ENCODE data around the gene COL6A3.

Gene COL6A3

DNA sequence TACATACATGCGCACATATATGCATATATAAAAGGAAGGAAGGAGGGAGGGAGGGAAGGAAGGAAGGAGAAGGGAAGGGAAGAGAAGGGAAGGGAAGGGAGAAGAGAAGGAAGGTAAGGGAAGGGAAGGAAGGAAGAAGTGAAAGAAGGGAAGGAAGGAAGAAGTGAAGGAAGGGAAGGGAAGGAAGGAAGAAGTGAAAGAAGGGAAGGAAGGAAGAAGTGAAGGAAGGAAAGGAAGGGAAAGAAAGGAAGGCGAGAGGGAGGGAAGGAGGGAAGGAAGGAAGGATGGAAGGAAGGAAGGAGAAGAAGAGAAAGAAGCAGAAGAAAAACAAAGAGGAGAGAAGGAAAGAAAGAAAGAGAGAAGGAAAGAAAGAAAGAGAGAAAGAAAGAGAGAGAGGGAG lies 16.9 kb downstream of the COL6A3 start:
- no peaks in the 10 kb centered on the region for H3K4me1 Mint-ChIP-seq (ENCODE audit: low read depth)
- H3K9me3 Mint-ChIP-seq: no peaks in the 10 kb centered on the region
- intact Hi-C loops (cut with micrococcal nuclease): no loop called here
- H3K4me3 Mint-ChIP-seq: no peak overlapping the region
- H3K27me3 Mint-ChIP-seq: peaks cover 18% of the 10 kb centered on the region
- no peaks in the 10 kb centered on the region for H3K36me3 Mint-ChIP-seq (ENCODE audit: low read depth)
- no peak overlapping the region for H3K27ac Mint-ChIP-seq

DNA sequence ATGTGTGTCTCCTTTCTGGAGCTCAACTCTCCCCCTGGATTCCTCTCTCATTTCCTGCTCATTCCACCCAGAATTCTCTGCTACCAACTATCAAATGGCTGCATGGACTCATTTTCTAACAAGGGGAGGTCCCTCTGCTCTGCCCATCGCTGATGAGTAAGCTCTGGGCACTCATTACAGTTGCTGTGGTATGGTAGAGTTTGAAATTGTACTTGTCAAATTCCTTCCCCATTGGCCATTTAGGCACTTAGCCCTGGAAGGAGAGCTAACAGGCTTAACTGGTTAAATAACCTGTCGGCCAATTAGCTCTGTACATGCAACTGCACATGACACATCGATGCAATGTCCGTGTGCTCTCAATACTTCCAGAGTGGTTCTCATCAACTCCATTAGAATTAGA lies 20.4 kb downstream of the COL6A3 start:
- no peaks in the 10 kb centered on the region for H3K4me1 Mint-ChIP-seq (ENCODE audit: low read depth)
- H3K4me3 Mint-ChIP-seq: no peak overlapping the region
- H3K27me3 Mint-ChIP-seq: peaks cover 16% of the 10 kb centered on the region
- no peak overlapping the region for H3K27ac Mint-ChIP-seq
- no peaks in the 10 kb centered on the region for H3K9me3 Mint-ChIP-seq
- intact Hi-C loops (cut with micrococcal nuclease): no loop called here
- H3K36me3 Mint-ChIP-seq (ENCODE audit: low read depth): no peaks in the 10 kb centered on the region

DNA sequence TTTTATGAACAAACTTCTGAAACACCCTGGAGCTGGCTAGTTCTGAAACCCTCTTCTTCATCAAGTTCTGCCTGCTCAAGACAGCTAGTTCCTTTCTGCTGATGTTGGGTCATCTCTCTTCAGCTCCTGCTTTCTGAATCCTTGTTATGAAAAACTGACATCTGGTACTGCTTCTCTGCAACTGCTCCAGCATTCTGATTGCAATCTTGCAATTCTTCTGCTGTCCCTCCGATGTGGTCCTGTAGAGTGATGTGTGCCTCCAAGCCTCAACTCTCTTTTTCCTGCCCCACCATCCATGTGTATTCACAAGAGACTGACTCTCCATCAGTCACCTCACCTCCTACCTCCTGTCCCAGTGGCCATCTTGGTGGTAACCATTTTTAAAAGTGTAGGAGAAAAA lies 21.8 kb downstream of the COL6A3 start:
- no peaks in the 10 kb centered on the region for H3K9me3 Mint-ChIP-seq
- H3K27ac Mint-ChIP-seq: no peak overlapping the region
- no peaks in the 10 kb centered on the region for H3K4me1 Mint-ChIP-seq (ENCODE audit: low read depth)
- intact Hi-C loops (cut with micrococcal nuclease): no loop called here
- no peaks in the 10 kb centered on the region for H3K36me3 Mint-ChIP-seq (ENCODE audit: low read depth)
- no peak overlapping the region for H3K4me3 Mint-ChIP-seq
- peaks cover 11% of the 10 kb centered on the region for H3K27me3 Mint-ChIP-seq

DNA sequence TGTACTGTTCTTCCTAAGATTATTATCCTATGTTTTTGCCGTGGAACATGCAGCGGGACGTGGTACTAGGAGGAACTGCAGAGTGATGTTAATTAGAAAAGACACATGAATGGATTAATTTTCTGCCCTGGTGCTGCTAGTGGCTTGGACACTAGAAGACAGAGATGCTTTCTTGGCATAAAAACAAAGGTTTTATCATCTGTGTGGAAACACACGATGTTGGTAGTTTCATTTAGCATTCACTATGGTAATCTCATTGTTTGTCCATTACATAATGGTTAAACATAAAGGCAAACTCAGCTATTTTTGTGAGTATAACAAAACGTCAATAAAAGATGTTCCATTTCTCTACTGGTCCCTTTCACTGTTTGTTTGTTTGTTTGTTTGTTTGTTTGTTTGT lies 22.8 kb downstream of the COL6A3 start:
- H3K27ac Mint-ChIP-seq: no peak overlapping the region
- H3K4me3 Mint-ChIP-seq: no peak overlapping the region
- intact Hi-C loops (cut with micrococcal nuclease): no loop called here
- H3K4me1 Mint-ChIP-seq (ENCODE audit: low read depth): no peaks in the 10 kb centered on the region
- H3K36me3 Mint-ChIP-seq (ENCODE audit: low read depth): no peaks in the 10 kb centered on the region
- peaks cover 9% of the 10 kb centered on the region for H3K27me3 Mint-ChIP-seq
- no peaks in the 10 kb centered on the region for H3K9me3 Mint-ChIP-seq

DNA sequence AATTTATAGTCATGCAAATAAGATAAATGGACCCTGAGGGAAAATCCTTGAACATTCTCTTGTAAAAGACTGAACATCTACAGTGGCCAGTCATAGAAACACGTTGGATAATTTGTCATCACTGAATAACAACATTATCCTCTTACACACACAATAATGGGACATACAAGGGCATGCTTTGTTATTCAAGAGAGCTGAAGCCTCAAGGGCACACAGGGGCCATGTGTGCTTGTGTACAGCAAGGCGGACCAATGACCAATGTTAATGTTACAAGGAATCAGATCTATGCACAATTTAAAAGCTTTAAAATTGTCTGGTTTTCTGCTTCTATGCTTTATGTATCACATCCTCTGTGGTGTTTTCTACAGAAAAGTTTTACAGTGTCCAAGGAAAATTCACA lies 23.7 kb downstream of the COL6A3 start:
- intact Hi-C loops (cut with micrococcal nuclease): no loop called here
- no peaks in the 10 kb centered on the region for H3K4me1 Mint-ChIP-seq (ENCODE audit: low read depth)

DNA sequence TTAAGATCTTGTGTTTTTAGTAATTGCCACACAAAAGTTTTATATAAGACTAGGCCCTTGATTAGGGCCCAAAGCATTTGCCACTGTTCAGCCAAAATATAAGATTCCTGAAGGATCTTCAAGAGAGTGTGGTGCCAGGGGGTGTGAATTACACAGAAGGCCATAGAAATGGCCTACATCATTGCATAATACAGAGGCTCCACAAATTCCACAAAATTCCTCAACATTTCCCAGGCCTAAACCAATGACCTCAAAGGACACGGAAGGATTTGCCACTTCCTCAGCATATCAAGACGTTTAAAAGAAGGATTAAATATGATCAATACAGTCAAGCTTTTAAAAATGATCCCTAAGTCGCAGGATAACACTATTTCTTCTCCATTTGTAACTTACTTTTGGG lies 24.1 kb downstream of the COL6A3 start:
- H3K36me3 Mint-ChIP-seq (ENCODE audit: low read depth): no peaks in the 10 kb centered on the region
- intact Hi-C loops (cut with micrococcal nuclease): no loop called here
- no peaks in the 10 kb centered on the region for H3K4me1 Mint-ChIP-seq (ENCODE audit: low read depth)
- H3K27ac Mint-ChIP-seq: no peak overlapping the region
- no peak overlapping the region for H3K4me3 Mint-ChIP-seq
- H3K9me3 Mint-ChIP-seq: no peaks in the 10 kb centered on the region
- H3K27me3 Mint-ChIP-seq: peaks cover 10% of the 10 kb centered on the region

More for the DNA sequence above, 23.7 kb downstream of the COL6A3 start:
- Mint-ChIP-seq H3K27me3 (peaks cover 9% of the 10 kb centered on the region), H3K27ac (no peak overlapping the region), H3K36me3 (ENCODE audit: low read depth) (no peaks in the 10 kb centered on the region), H3K4me3 (no peak overlapping the region), H3K9me3 (no peaks in the 10 kb centered on the region)

DNA sequence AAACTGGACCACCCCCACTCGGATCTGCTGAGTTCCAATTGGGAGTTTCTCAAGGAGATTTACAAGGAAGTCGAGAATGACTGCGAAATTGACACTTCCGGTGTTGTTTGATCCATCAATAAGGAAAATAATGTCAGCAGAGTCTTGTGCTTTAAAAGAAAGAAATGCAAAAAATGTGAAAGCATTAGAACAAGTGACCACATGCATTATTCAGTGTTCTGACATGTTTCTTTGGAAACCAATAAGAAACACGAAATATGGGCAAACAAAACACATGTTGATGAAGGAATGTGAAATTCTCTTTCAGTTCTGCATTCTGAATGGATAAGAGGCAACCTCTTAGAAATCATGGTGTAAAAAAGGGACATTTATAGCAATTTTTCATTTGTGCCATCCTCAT lies 25.9 kb downstream of the COL6A3 start:
- Mint-ChIP-seq H3K36me3 (ENCODE audit: low read depth) (no peaks in the 10 kb centered on the region), H3K27me3 (peaks cover 9% of the 10 kb centered on the region), H3K4me1 (ENCODE audit: low read depth) (no peaks in the 10 kb centered on the region), H3K4me3 (no peak overlapping the region), H3K9me3 (no peaks in the 10 kb centered on the region), H3K27ac (no peak overlapping the region)
- intact Hi-C loops (cut with micrococcal nuclease): no loop called here

DNA sequence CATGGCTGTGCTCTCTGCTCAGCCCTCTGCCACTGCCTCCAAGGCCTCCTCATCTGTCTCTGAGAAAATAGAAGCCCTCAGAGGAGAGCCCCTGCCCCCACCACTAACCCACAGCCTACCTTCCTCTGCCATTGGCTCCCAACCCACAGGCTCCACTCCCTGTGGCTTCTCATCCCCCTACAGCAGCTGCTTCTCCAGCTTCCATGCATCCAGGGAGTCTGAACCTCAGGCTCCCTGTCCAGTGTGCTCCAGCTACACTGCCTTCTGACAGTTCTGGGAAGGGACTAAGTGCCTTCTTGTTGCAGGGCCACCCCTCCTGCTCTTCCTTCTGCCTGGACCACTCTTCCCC lies 29.3 kb downstream of the COL6A3 start:
- no peak overlapping the region for H3K4me3 Mint-ChIP-seq
- H3K4me1 Mint-ChIP-seq (ENCODE audit: low read depth): no peaks in the 10 kb centered on the region
- no peak overlapping the region for H3K27ac Mint-ChIP-seq
- intact Hi-C loops (cut with micrococcal nuclease): no loop called here
- H3K27me3 Mint-ChIP-seq: peaks cover 4% of the 10 kb centered on the region
- no peaks in the 10 kb centered on the region for H3K9me3 Mint-ChIP-seq
- H3K36me3 Mint-ChIP-seq (ENCODE audit: low read depth): no peaks in the 10 kb centered on the region

DNA sequence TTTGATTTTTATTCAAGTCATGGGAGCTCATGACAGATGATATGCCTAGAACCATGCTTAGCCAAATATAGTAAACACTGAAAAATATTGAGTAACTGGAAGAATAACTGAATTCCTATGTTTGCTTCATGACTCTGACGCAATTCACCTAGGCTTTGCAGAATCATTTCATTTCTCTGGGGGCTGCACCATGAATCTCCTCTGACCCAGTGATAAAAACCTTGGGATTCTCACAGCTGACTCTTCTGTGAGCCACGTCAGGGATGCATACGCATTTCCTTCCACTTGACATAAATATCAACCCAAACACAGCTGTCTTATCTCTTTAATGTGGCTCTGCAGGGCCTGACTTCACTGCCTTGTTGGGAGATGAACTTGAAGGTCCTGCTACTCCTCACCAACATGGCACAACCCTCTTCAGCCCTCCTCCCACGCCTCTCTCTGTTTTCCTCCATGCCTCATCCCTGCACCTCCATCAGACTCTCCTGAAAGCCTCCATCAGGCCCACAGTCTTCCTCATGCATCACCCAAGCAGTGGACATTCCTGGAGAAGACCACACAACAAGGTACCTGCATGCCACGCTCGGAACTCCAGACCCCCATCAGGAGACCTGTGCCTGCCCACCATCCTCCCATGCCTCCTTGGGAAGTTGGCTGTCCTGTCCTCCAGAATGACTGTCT lies 29.8 kb downstream of the COL6A3 start:
- no peaks in the 10 kb centered on the region for H3K4me1 Mint-ChIP-seq (ENCODE audit: low read depth)
- H3K36me3 Mint-ChIP-seq (ENCODE audit: low read depth): no peaks in the 10 kb centered on the region
- no peak overlapping the region for H3K27ac Mint-ChIP-seq
- H3K27me3 Mint-ChIP-seq: peaks cover 4% of the 10 kb centered on the region
- H3K9me3 Mint-ChIP-seq: no peaks in the 10 kb centered on the region
- intact Hi-C loops (cut with micrococcal nuclease): no loop called here
- no peak overlapping the region for H3K4me3 Mint-ChIP-seq

DNA sequence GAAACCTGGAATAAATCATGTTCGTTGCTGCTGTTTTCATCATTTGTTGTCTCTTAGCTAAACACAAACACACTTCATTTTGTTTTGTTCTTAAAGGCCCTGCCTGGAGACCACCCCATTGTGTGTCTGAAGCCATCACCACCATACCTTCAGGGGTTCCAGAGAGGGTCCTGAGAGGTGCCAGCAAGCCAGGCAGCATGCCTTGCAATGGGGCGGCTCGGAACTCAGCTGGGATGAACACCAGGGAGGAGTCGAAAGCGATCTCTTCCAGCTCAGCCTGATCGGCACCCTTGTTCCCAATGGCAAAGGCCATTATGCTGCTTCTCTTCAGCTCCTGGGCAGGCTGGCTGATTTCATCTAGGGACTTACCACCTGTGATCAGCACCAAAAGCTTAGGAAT lies 33.2 kb downstream of the COL6A3 start:
- no peaks in the 10 kb centered on the region for H3K9me3 Mint-ChIP-seq
- H3K27ac Mint-ChIP-seq: no peak overlapping the region
- H3K4me3 Mint-ChIP-seq: no peak overlapping the region
- peaks cover 4% of the 10 kb centered on the region for H3K27me3 Mint-ChIP-seq
- H3K4me1 Mint-ChIP-seq (ENCODE audit: low read depth): no peaks in the 10 kb centered on the region
- no peaks in the 10 kb centered on the region for H3K36me3 Mint-ChIP-seq (ENCODE audit: low read depth)
- intact Hi-C loops (cut with micrococcal nuclease): no loop called here

DNA sequence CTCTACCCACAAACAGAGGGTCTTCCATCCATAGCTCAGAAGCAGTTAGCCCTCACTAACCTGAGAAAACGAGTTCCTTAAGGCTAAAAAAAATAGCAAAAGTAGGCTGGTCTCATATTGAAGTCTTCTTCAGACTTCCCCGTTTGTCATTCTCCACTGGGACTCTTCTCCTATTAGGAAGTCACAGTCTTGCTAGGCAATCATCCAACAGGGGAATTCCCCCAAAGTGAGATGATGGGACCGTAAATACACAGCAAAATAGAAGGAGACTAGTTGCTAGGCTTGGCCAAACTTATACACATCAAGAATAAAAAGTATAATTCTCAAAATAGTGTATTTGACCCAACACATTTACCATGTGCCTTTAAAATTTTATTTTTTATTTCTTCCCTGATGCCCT lies 34.3 kb downstream of the COL6A3 start:
- Mint-ChIP-seq H3K9me3 (no peaks in the 10 kb centered on the region), H3K4me1 (ENCODE audit: low read depth) (no peaks in the 10 kb centered on the region), H3K36me3 (ENCODE audit: low read depth) (no peaks in the 10 kb centered on the region), H3K4me3 (no peak overlapping the region), H3K27ac (no peak overlapping the region), H3K27me3 (peaks cover 4% of the 10 kb centered on the region)
- intact Hi-C loops (cut with micrococcal nuclease): no loop called here

DNA sequence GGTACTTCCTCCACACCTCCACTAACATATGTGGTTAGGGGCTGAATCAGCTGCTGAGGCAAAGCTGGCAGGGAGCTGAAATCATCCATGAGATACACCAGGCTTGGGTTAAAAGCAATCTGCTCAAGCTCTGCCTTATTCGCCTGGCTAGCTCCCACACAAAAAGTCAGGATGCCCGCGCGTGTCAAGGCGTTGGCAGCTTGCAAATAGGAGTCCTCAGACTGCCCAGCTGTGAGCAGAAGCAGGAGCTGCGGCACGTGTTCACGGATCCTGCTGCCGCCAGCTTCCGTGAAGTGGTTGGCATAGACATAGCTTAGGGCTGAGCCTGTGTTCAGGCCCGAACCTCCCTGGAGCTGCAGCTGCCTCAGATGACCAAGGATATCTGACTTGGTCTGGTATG lies 35.3 kb downstream of the COL6A3 start:
- Mint-ChIP-seq H3K36me3 (ENCODE audit: low read depth) (no peaks in the 10 kb centered on the region), H3K27me3 (peaks cover 4% of the 10 kb centered on the region), H3K9me3 (no peaks in the 10 kb centered on the region), H3K4me1 (ENCODE audit: low read depth) (no peaks in the 10 kb centered on the region), H3K4me3 (no peak overlapping the region), H3K27ac (no peak overlapping the region)
- intact Hi-C loops (cut with micrococcal nuclease): no loop called here

DNA sequence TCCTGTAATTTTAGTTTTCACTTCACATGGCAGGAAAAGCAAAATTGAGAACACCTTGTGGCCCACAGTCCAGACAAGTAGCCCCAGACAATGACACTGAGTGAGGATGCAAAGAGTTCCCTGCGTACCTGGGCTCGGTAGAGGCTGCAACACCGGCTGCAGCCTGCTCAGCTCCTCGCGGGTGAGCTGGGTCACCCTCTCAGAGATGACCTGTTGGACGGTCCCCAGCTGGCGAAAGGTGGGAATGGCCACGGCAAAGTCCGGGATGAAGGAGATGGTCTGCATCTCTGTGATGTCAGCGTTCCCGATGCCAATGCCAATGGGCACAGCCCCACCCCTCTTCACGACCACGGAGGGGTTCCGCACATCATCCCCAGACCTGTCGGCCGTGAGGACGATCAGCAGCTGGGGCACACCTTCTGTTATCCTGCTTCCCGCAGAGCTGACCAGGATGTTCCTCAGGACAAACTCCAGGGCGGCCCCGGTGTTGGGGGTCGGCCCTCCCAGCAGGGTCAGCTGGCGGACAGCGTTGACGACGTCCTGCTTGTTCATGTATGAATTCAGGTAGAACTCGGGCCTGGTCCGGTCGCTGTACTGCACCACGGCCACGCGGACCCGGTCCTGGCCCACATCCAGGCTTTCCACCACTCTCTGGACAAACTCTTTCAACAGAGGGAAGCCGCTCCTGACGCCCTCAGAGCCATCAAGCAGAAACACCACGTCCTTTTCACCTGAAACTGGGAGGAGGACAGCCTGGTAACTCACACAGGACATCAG lies 39.5 kb downstream of the COL6A3 start:
- H3K4me3 Mint-ChIP-seq: no peak overlapping the region
- no peaks in the 10 kb centered on the region for H3K36me3 Mint-ChIP-seq (ENCODE audit: low read depth)
- H3K9me3 Mint-ChIP-seq: no peaks in the 10 kb centered on the region
- no peak overlapping the region for H3K27ac Mint-ChIP-seq
- intact Hi-C loops (cut with micrococcal nuclease): no loop called here
- peaks cover 4% of the 10 kb centered on the region for H3K27me3 Mint-ChIP-seq
- no peaks in the 10 kb centered on the region for H3K4me1 Mint-ChIP-seq (ENCODE audit: low read depth)

DNA sequence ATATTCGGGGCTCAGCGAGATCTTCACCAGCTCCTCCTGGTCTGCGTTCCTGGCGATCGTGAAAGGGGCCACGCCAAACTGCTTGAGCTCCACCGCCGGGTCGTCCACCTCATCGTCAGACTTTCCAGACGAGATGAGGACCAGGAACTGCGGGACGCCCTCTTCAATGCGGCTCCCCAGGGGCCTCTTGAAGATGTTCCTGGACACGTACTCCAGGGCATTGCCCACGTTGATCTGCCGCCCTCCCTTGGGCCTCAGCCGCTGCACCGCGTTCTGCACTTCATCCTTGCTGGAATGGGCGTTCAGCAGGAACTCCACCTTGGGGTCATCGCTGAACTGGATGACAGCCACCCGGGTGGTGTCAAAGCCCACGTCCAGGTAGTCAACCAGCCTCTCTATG lies 42.1 kb downstream of the COL6A3 start:
- Mint-ChIP-seq H3K9me3 (no peaks in the 10 kb centered on the region), H3K27me3 (peaks cover 4% of the 10 kb centered on the region), H3K4me1 (ENCODE audit: low read depth) (no peaks in the 10 kb centered on the region), H3K4me3 (no peak overlapping the region), H3K36me3 (ENCODE audit: low read depth) (no peaks in the 10 kb centered on the region), H3K27ac (no peak overlapping the region)
- intact Hi-C loops (cut with micrococcal nuclease): no loop called here

DNA sequence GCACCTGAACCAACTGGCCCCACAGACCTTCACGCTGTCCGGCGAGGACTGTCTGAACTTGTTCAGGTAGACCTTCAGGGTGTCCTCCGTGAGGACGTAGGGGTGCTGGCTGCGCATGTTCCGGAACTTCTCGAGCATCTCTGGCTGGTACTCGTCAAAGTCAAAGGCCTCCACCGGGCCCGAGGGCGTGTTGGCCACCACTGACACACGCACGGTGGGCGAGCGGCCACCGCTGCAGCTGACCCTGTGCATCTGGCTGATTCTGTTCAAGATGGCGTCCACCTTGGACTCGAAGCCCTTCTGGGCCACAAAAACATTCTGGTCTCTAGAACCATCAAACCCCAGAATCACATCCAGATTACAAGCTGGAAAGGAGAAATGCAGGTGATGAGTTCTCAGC lies 48.3 kb downstream of the COL6A3 start:
- no peaks in the 10 kb centered on the region for H3K36me3 Mint-ChIP-seq (ENCODE audit: low read depth)
- intact Hi-C loops (cut with micrococcal nuclease): no loop called here
- no peak overlapping the region for H3K27ac Mint-ChIP-seq
- H3K4me3 Mint-ChIP-seq: no peak overlapping the region
- H3K9me3 Mint-ChIP-seq: no peaks in the 10 kb centered on the region
- no peaks in the 10 kb centered on the region for H3K27me3 Mint-ChIP-seq
- no peaks in the 10 kb centered on the region for H3K4me1 Mint-ChIP-seq (ENCODE audit: low read depth)
